GM23338 (cell line): Measurements from ENCODE around the gene RGS7.

ENCODE experiments used
- CREB1 ChIP-seq: fragments of 250-450 bp; sonication (Bioruptor Pico); IDR thresholded peaks from 2 replicates; pipeline ENCODE4 v1.5.0; 2020; ENCODE audit warnings: low read depth, mild to moderate bottlenecking, moderate library complexity
- CTCF ChIP-seq, 2 experiments: fragments of 200-600 bp in 1 of 2; sonication (generic) in 1 of 2; conservative IDR thresholded peaks; 2 replicates each; pipeline versions ENCODE4 v1.5.1 to v1.6.1; 2016 to 2017; ENCODE audit warnings: antibody characterized with exemption in 2 of 2, low read depth in 2 of 2, mild to moderate bottlenecking in 2 of 2, moderate library complexity in 1 of 2
- ETS1 ChIP-seq: IDR thresholded peaks from 2 replicates; pipeline ENCODE4 v1.6.1; 2016; ENCODE audit warnings: antibody characterized with exemption
- EZH2 ChIP-seq: fragments of 200-600 bp; sonication (generic); IDR thresholded peaks from one replicate; pipeline ENCODE4 v1.8.0; 2017; ENCODE audit warnings: antibody characterized with exemption, mild to moderate bottlenecking, low read depth; ENCODE audit not compliant: unreplicated experiment
- EZH2phosphoT487 ChIP-seq: fragments of 200-600 bp; sonication (generic); IDR thresholded peaks from one replicate; pipeline ENCODE4 v1.8.1; 2018; ENCODE audit warnings: antibody characterized with exemption; ENCODE audit not compliant: unreplicated experiment
- JUNB ChIP-seq: IDR thresholded peaks from one replicate; pipeline ENCODE4 v1.6.1; 2016; ENCODE audit warnings: antibody characterized with exemption; ENCODE audit not compliant: unreplicated experiment
- POLR2AphosphoS5 ChIP-seq: IDR thresholded peaks from 2 replicates; pipeline ENCODE4 v1.6.1; 2016; ENCODE audit warnings: antibody characterized with exemption, low read depth
- REST ChIP-seq: IDR thresholded peaks from one replicate; pipeline ENCODE4 v1.6.1; 2018; ENCODE audit warnings: antibody characterized with exemption; ENCODE audit not compliant: unreplicated experiment
- STAT1 ChIP-seq: IDR thresholded peaks from one replicate; pipeline ENCODE4 v1.6.1; 2016; ENCODE audit warnings: antibody characterized with exemption; ENCODE audit not compliant: unreplicated experiment
- ZNF114 ChIP-seq: fragments of 250-450 bp; sonication (Bioruptor Pico); IDR thresholded peaks from 2 replicates; pipeline ENCODE4 v1.5.0; 2020; ENCODE audit warnings: mild to moderate bottlenecking, moderate library complexity
- ZNF331 ChIP-seq: fragments of 250-450 bp; sonication (Bioruptor Pico); IDR thresholded peaks from 2 replicates; pipeline ENCODE4 v1.5.0; 2020; ENCODE audit warnings: low read depth, mild to moderate bottlenecking, moderate library complexity
- ZNF462 ChIP-seq: fragments of 250-450 bp; sonication (Bioruptor Pico); IDR thresholded peaks from 2 replicates; pipeline ENCODE4 v1.5.0; 2020; ENCODE audit warnings: mild to moderate bottlenecking, moderate library complexity

GRCh38 chr1:240946926-240947325 lies 410.1 kb downstream of the RGS7 start:
- TF ChIP-seq ETS1 = no peak
- TF ChIP-seq CTCF (conservative IDR thresholded peaks at IDR 0.05; ENCODE audit: low read depth in 2 of 2) = peak; percentile 53 to 65
- TF ChIP-seq EZH2 = no peak
- no peak for TF ChIP-seq JUNB
- no peak for TF ChIP-seq EZH2phosphoT487
- TF ChIP-seq ZNF331 (CRISPR knock-in tag) = no peak
- no peak for TF ChIP-seq POLR2AphosphoS5
- TF ChIP-seq REST = no peak
- TF ChIP-seq CREB1 (CRISPR knock-in tag) = no peak
- TF ChIP-seq ZNF114 (CRISPR knock-in tag) = no peak
- TF ChIP-seq STAT1 = no peak
- TF ChIP-seq ZNF462 (CRISPR knock-in tag) = no peak
